Measurements from ENCODE around the gene GPC6. TPM values are rescaled to one million over a fixed set of nuclear protein-coding genes. Genes with fewer than 3 reads are reported as not detected.

Gene GPC6
- total RNA-seq, 2 experiments from 2014 or later, result not detected

DNA sequence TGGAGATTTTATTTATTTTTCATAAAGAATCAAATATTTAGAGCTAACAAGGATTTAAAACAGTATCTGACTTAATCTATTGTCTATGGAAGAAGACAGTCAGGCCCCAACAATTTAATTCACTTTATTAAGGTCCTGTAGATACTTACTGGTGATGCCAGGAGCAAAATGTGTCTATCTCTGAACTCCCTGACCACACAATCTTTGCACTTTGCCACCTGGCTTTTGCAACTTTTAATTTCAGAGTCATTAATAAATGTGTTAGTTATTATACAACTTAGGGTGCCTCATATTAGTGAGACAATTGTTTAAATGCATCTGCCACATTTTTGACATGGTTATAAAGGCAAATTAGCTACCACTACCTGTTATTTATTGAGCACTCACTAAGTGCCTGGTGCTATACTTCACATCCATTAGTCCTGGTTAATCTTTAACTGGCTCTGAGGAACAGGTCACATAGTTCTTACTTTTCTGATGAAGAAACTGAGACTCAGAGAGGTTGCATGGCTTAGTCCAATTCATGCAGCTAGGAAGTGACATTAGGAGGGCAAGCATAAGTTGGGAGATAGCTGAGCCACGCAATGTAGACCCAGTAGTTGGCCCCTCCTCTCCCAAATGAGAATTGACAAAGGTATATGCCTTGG lies 955.0 kb downstream of the GPC6 start:
- H3K4me1 ChIP-seq (ENCODE audit: insufficient read depth, low read length, poor library complexity, severe bottlenecking), result no peaks in the 10 kb centered on the region
- H3K27ac ChIP-seq (ENCODE audit: low read depth, low read length, poor library complexity, severe bottlenecking), result no peak overlapping the region
- no peaks in the 10 kb centered on the region for H4K20me1 ChIP-seq (ENCODE audit: insufficient read depth, low read length)
- H3K4me2 ChIP-seq (ENCODE audit: low read length), result no peak overlapping the region
- DNase-seq (ENCODE audit: low spot score), result no peak
- no peaks in the 10 kb centered on the region for H3K9me3 ChIP-seq (ENCODE audit: low read length)
- no peaks in the 10 kb centered on the region for H3K9me2 ChIP-seq (ENCODE audit: insufficient read depth, low read length)
- ChIA-PET CTCF (ENCODE audit: unreplicated experiment) (no interaction called here), POLR2A (interaction anchor here (0.7 kb wide), 1 partner anchor 1656 kb away, joined by 3 read pairs; no protein-coding TSS in a partner anchor)
- BruUV-seq (replicated peaks), result no TSS peak
- TF ChIP-seq, protein P1, sequence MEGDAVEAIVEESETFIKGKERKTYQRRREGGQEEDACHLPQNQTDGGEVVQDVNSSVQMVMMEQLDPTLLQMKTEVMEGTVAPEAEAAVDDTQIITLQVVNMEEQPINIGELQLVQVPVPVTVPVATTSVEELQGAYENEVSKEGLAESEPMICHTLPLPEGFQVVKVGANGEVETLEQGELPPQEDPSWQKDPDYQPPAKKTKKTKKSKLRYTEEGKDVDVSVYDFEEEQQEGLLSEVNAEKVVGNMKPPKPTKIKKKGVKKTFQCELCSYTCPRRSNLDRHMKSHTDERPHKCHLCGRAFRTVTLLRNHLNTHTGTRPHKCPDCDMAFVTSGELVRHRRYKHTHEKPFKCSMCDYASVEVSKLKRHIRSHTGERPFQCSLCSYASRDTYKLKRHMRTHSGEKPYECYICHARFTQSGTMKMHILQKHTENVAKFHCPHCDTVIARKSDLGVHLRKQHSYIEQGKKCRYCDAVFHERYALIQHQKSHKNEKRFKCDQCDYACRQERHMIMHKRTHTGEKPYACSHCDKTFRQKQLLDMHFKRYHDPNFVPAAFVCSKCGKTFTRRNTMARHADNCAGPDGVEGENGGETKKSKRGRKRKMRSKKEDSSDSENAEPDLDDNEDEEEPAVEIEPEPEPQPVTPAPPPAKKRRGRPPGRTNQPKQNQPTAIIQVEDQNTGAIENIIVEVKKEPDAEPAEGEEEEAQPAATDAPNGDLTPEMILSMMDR (conservative IDR thresholded peaks at IDR 0.05; ENCODE audit: low read length), result no peak
- no peak for TF ChIP-seq EZH2phosphoT487 (IDR thresholded peaks at IDR 0.05; ENCODE audit: borderline replicate concordance, low read depth, low read length)
- intact Hi-C loops (cut with micrococcal nuclease; ENCODE audit: unreplicated experiment), result no loop called here
- H3K79me2 ChIP-seq (ENCODE audit: insufficient read depth, low read depth, low read length), result no peaks in the 10 kb centered on the region
- H3K36me3 ChIP-seq (ENCODE audit: insufficient read depth, low read length), result no peaks in the 10 kb centered on the region
- H3K4me3 ChIP-seq (ENCODE audit: low read depth, low read length, poor library complexity, severe bottlenecking), result no peak overlapping the region
- H2AFZ ChIP-seq (ENCODE audit: low read length), result no peak overlapping the region

DNA sequence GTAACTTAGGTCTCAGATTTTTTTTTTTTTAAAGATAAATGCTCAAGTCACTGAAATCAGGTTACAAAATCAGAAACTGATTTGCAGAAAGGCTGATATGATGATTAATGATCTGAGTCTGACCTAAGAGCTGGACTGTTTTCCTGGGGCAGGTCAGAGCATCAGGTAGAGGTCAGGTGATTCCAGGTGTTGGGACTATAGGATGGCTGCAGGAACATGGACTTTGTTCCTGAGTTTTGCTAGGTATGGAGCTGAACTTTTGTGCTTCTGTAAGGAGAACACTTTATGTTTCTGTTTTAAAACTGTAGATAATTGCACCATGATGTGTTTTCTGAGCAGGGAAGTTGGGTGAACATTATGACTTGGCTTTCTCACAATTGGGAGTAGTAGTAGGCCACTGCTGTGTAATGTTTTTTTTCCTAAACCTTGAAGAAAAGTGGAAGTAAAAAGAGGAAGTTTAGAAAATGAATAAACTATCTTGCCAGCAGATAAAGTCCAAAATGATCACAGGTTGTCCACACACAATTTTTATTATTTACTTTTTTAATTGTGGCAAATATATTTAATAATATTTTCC lies 955.7 kb downstream of the GPC6 start:
- H3K36me3 ChIP-seq (ENCODE audit: insufficient read depth, low read length), result no peaks in the 10 kb centered on the region
- H4K20me1 ChIP-seq (ENCODE audit: insufficient read depth, low read length), result no peaks in the 10 kb centered on the region
- intact Hi-C loops (cut with micrococcal nuclease; ENCODE audit: unreplicated experiment), result no loop called here
- BruUV-seq (replicated peaks), result no TSS peak
- H3K4me3 ChIP-seq (ENCODE audit: low read depth, low read length, poor library complexity, severe bottlenecking), result no peak overlapping the region
- DNase-seq (ENCODE audit: low spot score), result no peak
- H3K27ac ChIP-seq (ENCODE audit: low read depth, low read length, poor library complexity, severe bottlenecking), result no peak overlapping the region
- H3K9me2 ChIP-seq (ENCODE audit: insufficient read depth, low read length), result no peaks in the 10 kb centered on the region
- no peak overlapping the region for H3K4me2 ChIP-seq (ENCODE audit: low read length)
- TF ChIP-seq, protein P1 (conservative IDR thresholded peaks at IDR 0.05; ENCODE audit: low read length), result no peak
- TF ChIP-seq EZH2phosphoT487 (IDR thresholded peaks at IDR 0.05; ENCODE audit: borderline replicate concordance, low read depth, low read length), result no peak
- no peaks in the 10 kb centered on the region for H3K9me3 ChIP-seq (ENCODE audit: low read length)
- no peaks in the 10 kb centered on the region for H3K4me1 ChIP-seq (ENCODE audit: insufficient read depth, low read length, poor library complexity, severe bottlenecking)
- no peaks in the 10 kb centered on the region for H3K79me2 ChIP-seq (ENCODE audit: insufficient read depth, low read depth, low read length)
- CTCF ChIA-PET (ENCODE audit: unreplicated experiment), result no interaction called here
- POLR2A ChIA-PET, result interaction anchor here (0.7 kb wide), 1 partner anchor 1656 kb away, joined by 3 read pairs; no protein-coding TSS in a partner anchor
- H2AFZ ChIP-seq (ENCODE audit: low read length), result no peak overlapping the region

DNA sequence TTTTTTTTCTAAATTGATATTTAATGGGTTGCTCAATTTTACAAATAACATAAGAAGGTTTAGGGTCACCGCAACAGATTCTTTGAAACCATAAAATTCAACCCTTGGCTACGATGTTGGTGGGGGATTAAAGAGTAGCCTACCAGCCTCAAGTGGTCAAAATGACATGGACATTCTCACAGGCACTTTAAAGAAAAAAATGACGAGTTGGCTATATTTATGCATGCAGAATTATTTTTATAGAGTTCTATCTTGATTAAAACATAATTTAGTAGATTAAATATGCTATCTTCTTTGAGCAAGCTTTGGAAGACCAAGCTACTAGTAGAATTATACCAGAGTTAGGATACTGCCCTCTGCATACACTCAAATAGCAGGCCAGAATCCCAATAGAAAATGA lies 959.9 kb downstream of the GPC6 start:
- no peak overlapping the region for H3K4me2 ChIP-seq (ENCODE audit: low read length)
- no peaks in the 10 kb centered on the region for H4K20me1 ChIP-seq (ENCODE audit: insufficient read depth, low read length)
- H3K79me2 ChIP-seq (ENCODE audit: insufficient read depth, low read depth, low read length), result no peaks in the 10 kb centered on the region
- no peak for TF ChIP-seq EZH2phosphoT487 (IDR thresholded peaks at IDR 0.05; ENCODE audit: borderline replicate concordance, low read depth, low read length)
- TF ChIP-seq, protein P1 (conservative IDR thresholded peaks at IDR 0.05; ENCODE audit: low read length), result no peak
- no TSS peak for BruUV-seq (replicated peaks)
- ChIA-PET CTCF (ENCODE audit: unreplicated experiment) (no interaction called here), POLR2A (interaction anchor here (0.5 kb wide), 1 partner anchor 58 kb away, joined by 3 read pairs; no protein-coding TSS in a partner anchor)
- no peaks in the 10 kb centered on the region for H3K9me3 ChIP-seq (ENCODE audit: low read length)
- no peak overlapping the region for H3K27ac ChIP-seq (ENCODE audit: low read depth, low read length, poor library complexity, severe bottlenecking)
- H3K36me3 ChIP-seq (ENCODE audit: insufficient read depth, low read length), result no peaks in the 10 kb centered on the region
- DNase-seq (ENCODE audit: low spot score), result no peak
- H2AFZ ChIP-seq (ENCODE audit: low read length), result no peak overlapping the region
- intact Hi-C loops (cut with micrococcal nuclease; ENCODE audit: unreplicated experiment), result no loop called here
- H3K4me1 ChIP-seq (ENCODE audit: insufficient read depth, low read length, poor library complexity, severe bottlenecking), result no peaks in the 10 kb centered on the region
- H3K4me3 ChIP-seq (ENCODE audit: low read depth, low read length, poor library complexity, severe bottlenecking), result no peak overlapping the region
- no peaks in the 10 kb centered on the region for H3K9me2 ChIP-seq (ENCODE audit: insufficient read depth, low read length)

Measured in OCI-LY7 (cell line).